ENCODE data around the gene TRAPPC2L. TPM values are rescaled to one million over a fixed set of nuclear protein-coding genes. Genes with fewer than 3 reads are reported as not detected.

The TRAPPC2L gene
- total and polyA plus RNA-seq, 2 of the 13 experiments (the other 11 are each of a cell fraction or from before 2014, with no cell fraction given) = 96.3 to 107 TPM

DNA sequence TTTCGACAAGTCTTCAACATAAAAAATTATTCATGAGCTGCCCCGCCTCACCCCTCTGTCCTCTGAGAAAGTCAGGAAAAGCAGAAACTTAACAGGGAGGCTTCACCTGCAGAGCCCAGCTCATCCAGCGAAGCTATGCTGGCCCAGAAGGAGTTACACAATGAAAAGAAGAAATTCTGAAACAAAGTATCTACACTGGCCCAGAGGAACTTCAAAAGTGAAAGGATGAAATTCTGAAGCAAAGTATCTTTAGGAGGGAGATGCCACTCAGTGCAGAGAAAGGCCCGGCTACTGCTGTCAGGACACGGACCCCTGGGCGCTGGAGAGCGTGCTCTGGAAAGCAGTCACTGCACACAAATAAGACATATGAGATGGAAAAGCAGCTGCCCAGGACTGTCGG, 1.8 kb upstream of the TRAPPC2L start:
- peaks cover 15% of the 10 kb centered on the region for H3K4me1 ChIP-seq (ENCODE audit: insufficient read depth, low read length)
- ATAC-seq = no peak
- FAIRE-seq = no peak
- no peak overlapping the region for H3K4me3 ChIP-seq (replicated peaks in 1 of 3; ENCODE audit: insufficient read depth in 1 of 3, low read depth in 2 of 3, low read length in 3 of 3)
- no peak overlapping the region for H3K4me2 ChIP-seq (ENCODE audit: low read depth, low read length)
- no peak overlapping the region for H3K27ac ChIP-seq (ENCODE audit: extremely low read length, insufficient read depth, low read length)
- no peaks in the 10 kb centered on the region for H3K9me3 ChIP-seq (ENCODE audit: low read length)
- H3K27me3 ChIP-seq (ENCODE audit: control insufficient read depth in 1 of 2, insufficient read depth in 2 of 2, low read length in 2 of 2) = no peaks in the 10 kb centered on the region; a peak in 1 of 5 replicates
- POLR2A ChIA-PET = interaction anchor here (0.6 kb wide), 1 partner anchor 9 kb away, joined by 3 read pairs; no protein-coding TSS in a partner anchor
- no peak overlapping the region for H3K9ac ChIP-seq (ENCODE audit: insufficient read depth, low read depth, low read length)
- intact Hi-C loops (cut with micrococcal nuclease; ENCODE audit: unreplicated experiment) = loop anchor here (5.0 kb wide), 2 partner anchors 38 to 98 kb away; no protein-coding TSS in a partner anchor
- CTCF ChIA-PET (ENCODE audit: low intra/inter-chr PET ratio, low total read pairs) = no interaction called here
- in situ Hi-C loops (cut with HindIII; ENCODE audit: extremely low pct_ligation_motif_present, low pct_unique_long_range_greater_than_20kb) = loop anchor here (5.0 kb wide), 2 partner anchors 43 to 98 kb away; partner anchors contain the start of gene APRT
- BruUV-seq (replicated peaks) = no TSS peak
- peaks cover 3% of the 10 kb centered on the region; the same call in 1 of the 2 replicates for H4K20me1 ChIP-seq (ENCODE audit: insufficient read depth, low read length)
- no peak for TF ChIP-seq CREM (IDR thresholded peaks at IDR 0.05)
- TF ChIP-seq CREM (CRISPR knock-in tag; IDR thresholded peaks at IDR 0.05) = no peak
- TF ChIP-seq CAMTA2 (CRISPR knock-in tag; IDR thresholded peaks at IDR 0.05; ENCODE audit: borderline replicate concordance) = no peak
- TF ChIP-seq, protein P1, sequence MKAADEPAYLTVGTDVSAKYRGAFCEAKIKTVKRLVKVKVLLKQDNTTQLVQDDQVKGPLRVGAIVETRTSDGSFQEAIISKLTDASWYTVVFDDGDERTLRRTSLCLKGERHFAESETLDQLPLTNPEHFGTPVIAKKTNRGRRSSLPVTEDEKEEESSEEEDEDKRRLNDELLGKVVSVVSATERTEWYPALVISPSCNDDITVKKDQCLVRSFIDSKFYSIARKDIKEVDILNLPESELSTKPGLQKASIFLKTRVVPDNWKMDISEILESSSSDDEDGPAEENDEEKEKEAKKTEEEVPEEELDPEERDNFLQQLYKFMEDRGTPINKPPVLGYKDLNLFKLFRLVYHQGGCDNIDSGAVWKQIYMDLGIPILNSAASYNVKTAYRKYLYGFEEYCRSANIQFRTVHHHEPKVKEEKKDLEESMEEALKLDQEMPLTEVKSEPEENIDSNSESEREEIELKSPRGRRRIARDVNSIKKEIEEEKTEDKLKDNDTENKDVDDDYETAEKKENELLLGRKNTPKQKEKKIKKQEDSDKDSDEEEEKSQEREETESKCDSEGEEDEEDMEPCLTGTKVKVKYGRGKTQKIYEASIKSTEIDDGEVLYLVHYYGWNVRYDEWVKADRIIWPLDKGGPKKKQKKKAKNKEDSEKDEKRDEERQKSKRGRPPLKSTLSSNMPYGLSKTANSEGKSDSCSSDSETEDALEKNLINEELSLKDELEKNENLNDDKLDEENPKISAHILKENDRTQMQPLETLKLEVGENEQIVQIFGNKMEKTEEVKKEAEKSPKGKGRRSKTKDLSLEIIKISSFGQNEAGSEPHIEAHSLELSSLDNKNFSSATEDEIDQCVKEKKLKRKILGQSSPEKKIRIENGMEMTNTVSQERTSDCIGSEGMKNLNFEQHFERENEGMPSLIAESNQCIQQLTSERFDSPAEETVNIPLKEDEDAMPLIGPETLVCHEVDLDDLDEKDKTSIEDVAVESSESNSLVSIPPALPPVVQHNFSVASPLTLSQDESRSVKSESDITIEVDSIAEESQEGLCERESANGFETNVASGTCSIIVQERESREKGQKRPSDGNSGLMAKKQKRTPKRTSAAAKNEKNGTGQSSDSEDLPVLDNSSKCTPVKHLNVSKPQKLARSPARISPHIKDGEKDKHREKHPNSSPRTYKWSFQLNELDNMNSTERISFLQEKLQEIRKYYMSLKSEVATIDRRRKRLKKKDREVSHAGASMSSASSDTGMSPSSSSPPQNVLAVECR (CRISPR knock-in tag; IDR thresholded peaks at IDR 0.05; ENCODE audit: borderline replicate concordance) = no peak
- 89% methylated on average over 8 of the region's 8 CpGs for WGBS (ENCODE audit: low lambda C conversion rate)
- no peak overlapping the region for H2AFZ ChIP-seq (ENCODE audit: low read length)
- H3K36me3 ChIP-seq (replicated peaks in 1 of 2; ENCODE audit: control insufficient read depth in 1 of 2, insufficient read depth in 2 of 2, low read length in 2 of 2) = peaks cover 6 to 20% of the 10 kb centered on the region in 2 experiments
- H3K79me2 ChIP-seq (ENCODE audit: insufficient read depth, low read length) = peaks cover 12% of the 10 kb centered on the region
- no peak for DNase-seq (ENCODE audit: low spot score)

Data from HepG2 (cell line).